OCI-LY7 (cell line): ENCODE results near the gene RNF114. TPM values are rescaled to one million over a fixed set of nuclear protein-coding genes. Genes with fewer than 3 reads are reported as not detected.

Source experiments
- BruUV-seq: library from RNA; stranded (reverse); fragments of 400-500 nt; replicated peaks from 2 replicates; lab custom pipeline; 2021; lab: Mats Ljungman, UMichigan
- CTCF ChIA-PET: fragments of 300-600 bp; sonication (Branson Sonifier 250); formaldehyde crosslinking; loops from one replicate; lab custom pipeline; 2022; ENCODE audit warnings: antibody characterized with exemption; ENCODE audit not compliant: unreplicated experiment; lab: Charles Lee
- POLR2A ChIA-PET: fragments of 300-600 bp; sonication (Branson Sonifier 250); formaldehyde crosslinking; loops from one replicate; lab custom pipeline; 2022; ENCODE audit warnings: antibody characterized with exemption; lab: Charles Lee
- DNase-seq: peaks from one replicate; pipeline ENCODE4 v3.0.0-alpha.2; 2015; ENCODE audit warnings: low spot score
- H2AFZ ChIP-seq: fragments of 200-600 bp; sonication (generic), shearing (Covaris generic); 2 replicates; pipeline ENCODE4 v1.6.1; 2014; ENCODE audit warnings: mild to moderate bottlenecking, antibody characterized with exemption, low read length, moderate library complexity
- H3K27ac ChIP-seq: fragments of 200-600 bp; sonication (generic); 2 replicates; pipeline ENCODE4 v1.5.1; 2014; ENCODE audit warnings: mixed run types, low read depth, mild to moderate bottlenecking, moderate library complexity, low read length, inconsistent platforms; ENCODE audit not compliant: poor library complexity, severe bottlenecking
- H3K36me3 ChIP-seq: fragments of 200-600 bp; sonication (generic); 2 replicates; pipeline ENCODE4 v1.6.1; 2014; ENCODE audit warnings: mild to moderate bottlenecking, antibody characterized with exemption, low read length, moderate library complexity, mixed read lengths; ENCODE audit not compliant: insufficient read depth
- H3K4me1 ChIP-seq: fragments of 200-600 bp; sonication (generic); 2 replicates; pipeline ENCODE4 v1.5.1; 2014; ENCODE audit warnings: mild to moderate bottlenecking, low read length; ENCODE audit not compliant: insufficient read depth, poor library complexity, severe bottlenecking
- H3K4me2 ChIP-seq: fragments of 200-600 bp; sonication (generic); 2 replicates; pipeline ENCODE4 v1.6.1; 2014; ENCODE audit warnings: mild to moderate bottlenecking, low read length
- H3K4me3 ChIP-seq: fragments of 200-600 bp; sonication (generic); 2 replicates; pipeline ENCODE4 v1.5.1; 2014; ENCODE audit warnings: mild to moderate bottlenecking, low read depth, low read length; ENCODE audit not compliant: poor library complexity, severe bottlenecking
- H3K79me2 ChIP-seq: fragments of 200-600 bp; sonication (generic); 2 replicates; pipeline ENCODE4 v1.6.1; 2016; ENCODE audit warnings: low read depth, mild to moderate bottlenecking, low read length, moderate library complexity, mixed read lengths; ENCODE audit not compliant: insufficient read depth
- H3K9me2 ChIP-seq: fragments of 200-600 bp; sonication (generic); 2 replicates; pipeline ENCODE4 v1.6.1; 2016; ENCODE audit warnings: mild to moderate bottlenecking, low read length, mixed read lengths; ENCODE audit not compliant: insufficient read depth
- H3K9me3 ChIP-seq: fragments of 200-600 bp; sonication (generic); 2 replicates; pipeline ENCODE4 v1.6.1; 2014; ENCODE audit warnings: mild to moderate bottlenecking, mixed run types, low read length, mixed read lengths
- H4K20me1 ChIP-seq: fragments of 200-600 bp; sonication (generic); 2 replicates; pipeline ENCODE4 v1.6.1; 2014; ENCODE audit warnings: mild to moderate bottlenecking, antibody characterized with exemption, low read length, moderate library complexity, mixed read lengths; ENCODE audit not compliant: insufficient read depth
- CTCF ChIP-seq: fragments of 200-600 bp; sonication (generic); conservative IDR thresholded peaks from 2 replicates; pipeline ENCODE4 v1.5.1; 2014; ENCODE audit warnings: mild to moderate bottlenecking, antibody characterized with exemption, low read length, moderate library complexity, mixed read lengths
- EZH2phosphoT487 ChIP-seq: fragments of 200-600 bp; sonication (generic); IDR thresholded peaks from 2 replicates; pipeline ENCODE4 v1.6.1; 2018; ENCODE audit warnings: low read depth, borderline replicate concordance, mild to moderate bottlenecking, mixed run types, antibody characterized with exemption, low read length, moderate library complexity, mixed read lengths
- intact Hi-C: fragments of 100-400 bp; cut with micrococcal nuclease; formaldehyde crosslinking; loops from one replicate; pipeline ENCODE4 v1.10.0; 2022; ENCODE audit not compliant: unreplicated experiment
- total RNA-seq, 2 experiments: library from RNA; depleted of rRNA in 1 of 2; stranded (reverse); fragments of >200 nt in 1 of 2; shearing (Covaris generic) in 1 of 2; gene quantifications; 2 replicates each; pipeline ENCODE4 v1.2.3, GENCODE V29; 2014 to 2022

Gene RNF114
- total RNA-seq, 2 experiments from 2014 or later: 48.4 to 62.4 TPM

- intact Hi-C loops: loop anchor here (1.0 to 5.0 kb wide), 2 partner anchors 20 to 217 kb away; partner anchors contain the start of genes PEDS1 and SPATA2
- ChIA-PET CTCF (interaction anchor here (0.8 to 1.2 kb wide), 2 partner anchors 20 to 44 kb away, joined by 3 read pairs; no protein-coding TSS in a partner anchor), POLR2A (interaction anchor here (0.8 to 1.9 kb wide), 7 partner anchors 9 to 309 kb away, joined by 3 to 12 read pairs (median 3); partner anchors contain the start of gene SPATA2)
- Histone ChIP-seq H3K79me2 (peaks cover 40% of the 10 kb centered on the region), H3K36me3 (peaks cover 16% of the 10 kb centered on the region), H3K9me3 (no peaks in the 10 kb centered on the region), H3K4me2 (peak overlapping the region; percentile 67), H4K20me1 (peaks cover 16% of the 10 kb centered on the region; the same call in 1 of the 2 replicates), H3K9me2 (no peaks in the 10 kb centered on the region), H2AFZ (peak overlapping the region; percentile 86), H3K27ac (peak overlapping the region; percentile 41), H3K4me1 (peaks cover 52% of the 10 kb centered on the region), H3K4me3 (peak overlapping the region; percentile 86)
- no TSS peak for BruUV-seq
- peak; percentile 39 for DNase-seq
- no peak for TF ChIP-seq EZH2phosphoT487
- TF ChIP-seq CTCF: no peak
Measured at GRCh38 chr20:49935746-49936152, 448 bp upstream of the RNF114 start.

GRCh38 chr20:49937027-49937929, 1.1 kb downstream of the RNF114 start:
- BruUV-seq: TSS peak; percentile 61
- intact Hi-C loops: loop anchor here (5.0 kb wide), 1 partner anchor 215 kb away; the partner anchor contains the start of gene PEDS1
- Histone ChIP-seq H3K4me2 (peak overlapping the region; percentile 96), H4K20me1 (peaks cover 16% of the 10 kb centered on the region; the same call in 1 of the 2 replicates), H3K79me2 (peaks cover 43% of the 10 kb centered on the region), H3K9me3 (no peaks in the 10 kb centered on the region), H3K9me2 (no peaks in the 10 kb centered on the region), H3K27ac (peak overlapping the region; percentile 19), H3K4me3 (peak overlapping the region; percentile 86), H3K4me1 (peaks cover 52% of the 10 kb centered on the region), H2AFZ (no peak overlapping the region; the same call in 1 of the 2 replicates), H3K36me3 (peaks cover 30% of the 10 kb centered on the region)
- no peak for TF ChIP-seq CTCF
- POLR2A ChIA-PET: interaction anchor here (0.5 to 1.5 kb wide), 6 partner anchors 14 to 1210 kb away, joined by 3 to 7 read pairs (median 3); no protein-coding TSS in a partner anchor
- CTCF ChIA-PET: no interaction called here
- DNase-seq: no peak
